Measurements from ENCODE around the gene SGIP1.

The SGIP1 gene

GRCh38 chr1:66605419-66605997, 71.6 kb downstream of the SGIP1 start:
- no peak for DNase-seq (ENCODE audit: low read depth, low spot score)

GRCh38 chr1:66606362-66607065, 72.6 kb downstream of the SGIP1 start:
- no peak for DNase-seq (ENCODE audit: low read depth, low spot score)

- no peak for DNase-seq (ENCODE audit: low read depth, low spot score)
These were observed 73.5 kb downstream of the SGIP1 start for GRCh38 chr1:66607458-66607857.

- DNase-seq (ENCODE audit: low read depth, low spot score): no peak
These were observed 79.2 kb downstream of the SGIP1 start for GRCh38 chr1:66613187-66613586.

- no peak for DNase-seq (ENCODE audit: low read depth, low spot score)
These were observed 83.6 kb downstream of the SGIP1 start for GRCh38 chr1:66617362-66618184.

GRCh38 chr1:66618390-66618789, 84.4 kb downstream of the SGIP1 start:
- DNase-seq (ENCODE audit: low read depth, low spot score): no peak

GRCh38 chr1:66623812-66624211, 89.9 kb downstream of the SGIP1 start:
- peak; percentile 8 for DNase-seq (ENCODE audit: low read depth, low spot score)

GRCh38 chr1:66624412-66625060, 90.6 kb downstream of the SGIP1 start:
- DNase-seq (ENCODE audit: low read depth, low spot score): peak; percentile 11

- DNase-seq (ENCODE audit: low read depth, low spot score): no peak
These were observed 92.3 kb downstream of the SGIP1 start for GRCh38 chr1:66626261-66626660.

- DNase-seq (ENCODE audit: low read depth, low spot score): no peak
These were observed 95.0 kb downstream of the SGIP1 start for GRCh38 chr1:66628926-66629325.

GRCh38 chr1:66633159-66633558, 99.2 kb downstream of the SGIP1 start:
- DNase-seq (ENCODE audit: low read depth, low spot score): no peak

- no peak for DNase-seq (ENCODE audit: low read depth, low spot score)
These were observed 103.2 kb downstream of the SGIP1 start for GRCh38 chr1:66637146-66637545.

GRCh38 chr1:66641891-66642473, 108.0 kb downstream of the SGIP1 start:
- DNase-seq (ENCODE audit: low read depth, low spot score): no peak

GRCh38 chr1:66642992-66643391, 109.0 kb downstream of the SGIP1 start:
- no peak for DNase-seq (ENCODE audit: low read depth, low spot score)

- DNase-seq (ENCODE audit: low read depth, low spot score): no peak
These were observed 110.4 kb downstream of the SGIP1 start for GRCh38 chr1:66644331-66644730.

GRCh38 chr1:66648901-66649595, 115.1 kb downstream of the SGIP1 start:
- no peak for DNase-seq (ENCODE audit: low read depth, low spot score)

- DNase-seq (ENCODE audit: low read depth, low spot score): no peak
These were observed 118.6 kb downstream of the SGIP1 start for GRCh38 chr1:66652556-66652955.

- no peak for DNase-seq (ENCODE audit: low read depth, low spot score)
These were observed 120.7 kb downstream of the SGIP1 start for GRCh38 chr1:66654643-66655042.

- no peak for DNase-seq (ENCODE audit: low read depth, low spot score)
These were observed 137.5 kb downstream of the SGIP1 start for GRCh38 chr1:66671455-66671854.

- DNase-seq (ENCODE audit: low read depth, low spot score): peak; percentile 27
These were observed 142.8 kb downstream of the SGIP1 start for GRCh38 chr1:66676613-66677298.

- DNase-seq (ENCODE audit: low read depth, low spot score): no peak
These were observed 144.2 kb downstream of the SGIP1 start for GRCh38 chr1:66678146-66678545.

Measured in brain pericyte (primary cell).